Nephron (organoid): ENCODE results near the gene FAM163A.
A peak's percentile ranks its signal among the peaks of the same experiment; 100 is the strongest.

ENCODE experiments used
- H3K27ac Mint-ChIP-seq, 3 experiments: 2 replicates each; pipeline ENCODE4 v1.8.0; 2020; ENCODE audit warnings: mixed read lengths in 3 of 3, mild to moderate bottlenecking in 2 of 3, moderate library complexity in 1 of 3
- H3K27me3 Mint-ChIP-seq: 2 replicates; pipeline ENCODE4 v1.8.0; 2021; ENCODE audit warnings: low read depth, mild to moderate bottlenecking, moderate library complexity, mixed read lengths
- H3K36me3 Mint-ChIP-seq: 2 replicates; pipeline ENCODE4 v1.8.0; 2020; ENCODE audit warnings: low read depth, mixed read lengths
- H3K4me1 Mint-ChIP-seq: 2 replicates; pipeline ENCODE4 v1.8.0; 2020; ENCODE audit warnings: mixed read lengths
- H3K4me3 Mint-ChIP-seq, 3 experiments: 2 replicates each; pipeline ENCODE4 v1.8.0; 2020; ENCODE audit warnings: mild to moderate bottlenecking in 3 of 3, mixed read lengths in 3 of 3, moderate library complexity in 2 of 3
- H3K9me3 Mint-ChIP-seq: 2 replicates; pipeline ENCODE4 v1.8.0; 2020; ENCODE audit warnings: mixed read lengths
- TF ChIP-seq, protein P1 (sequence below), 3 experiments: fragments of 200-600 bp; sonication (generic); IDR thresholded peaks; one replicate each; pipeline ENCODE4 v1.5.0; 2021; ENCODE audit warnings: antibody characterized with exemption in 3 of 3; ENCODE audit not compliant: unreplicated experiment in 3 of 3

Gene FAM163A

DNA sequence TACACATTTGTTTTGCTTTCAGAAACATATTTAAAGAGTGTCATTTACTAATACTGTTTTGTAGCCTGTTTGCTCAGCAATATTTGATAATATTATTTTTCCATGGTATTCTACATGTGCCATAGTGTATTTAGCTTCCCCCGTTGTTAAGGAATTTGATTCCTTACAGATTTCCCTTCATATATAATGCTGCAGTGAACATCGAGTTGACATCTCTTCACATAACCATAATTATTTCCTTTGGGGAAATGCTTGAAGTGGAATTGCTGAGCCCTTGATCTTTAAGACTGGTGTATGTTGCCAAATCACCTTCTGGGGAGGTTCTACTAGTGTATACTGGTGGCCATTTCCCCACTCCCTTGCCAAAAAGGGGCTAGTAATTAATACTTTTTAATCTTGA is 42.6 kb downstream of the FAM163A start:
- Mint-ChIP-seq H3K27ac (peak overlapping the region in 2 of 3 experiments; percentile 36 to 84), H3K4me1 (peaks cover 27% of the 10 kb centered on the region), H3K36me3 (no peaks in the 10 kb centered on the region), H3K9me3 (no peaks in the 10 kb centered on the region), H3K4me3 (no peak overlapping the region), H3K27me3 (peaks cover 15% of the 10 kb centered on the region)
- TF ChIP-seq, protein P1, sequence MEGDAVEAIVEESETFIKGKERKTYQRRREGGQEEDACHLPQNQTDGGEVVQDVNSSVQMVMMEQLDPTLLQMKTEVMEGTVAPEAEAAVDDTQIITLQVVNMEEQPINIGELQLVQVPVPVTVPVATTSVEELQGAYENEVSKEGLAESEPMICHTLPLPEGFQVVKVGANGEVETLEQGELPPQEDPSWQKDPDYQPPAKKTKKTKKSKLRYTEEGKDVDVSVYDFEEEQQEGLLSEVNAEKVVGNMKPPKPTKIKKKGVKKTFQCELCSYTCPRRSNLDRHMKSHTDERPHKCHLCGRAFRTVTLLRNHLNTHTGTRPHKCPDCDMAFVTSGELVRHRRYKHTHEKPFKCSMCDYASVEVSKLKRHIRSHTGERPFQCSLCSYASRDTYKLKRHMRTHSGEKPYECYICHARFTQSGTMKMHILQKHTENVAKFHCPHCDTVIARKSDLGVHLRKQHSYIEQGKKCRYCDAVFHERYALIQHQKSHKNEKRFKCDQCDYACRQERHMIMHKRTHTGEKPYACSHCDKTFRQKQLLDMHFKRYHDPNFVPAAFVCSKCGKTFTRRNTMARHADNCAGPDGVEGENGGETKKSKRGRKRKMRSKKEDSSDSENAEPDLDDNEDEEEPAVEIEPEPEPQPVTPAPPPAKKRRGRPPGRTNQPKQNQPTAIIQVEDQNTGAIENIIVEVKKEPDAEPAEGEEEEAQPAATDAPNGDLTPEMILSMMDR (IDR thresholded peaks at IDR 0.05; ENCODE audit: unreplicated experiment in 3 of 3): no peak

DNA sequence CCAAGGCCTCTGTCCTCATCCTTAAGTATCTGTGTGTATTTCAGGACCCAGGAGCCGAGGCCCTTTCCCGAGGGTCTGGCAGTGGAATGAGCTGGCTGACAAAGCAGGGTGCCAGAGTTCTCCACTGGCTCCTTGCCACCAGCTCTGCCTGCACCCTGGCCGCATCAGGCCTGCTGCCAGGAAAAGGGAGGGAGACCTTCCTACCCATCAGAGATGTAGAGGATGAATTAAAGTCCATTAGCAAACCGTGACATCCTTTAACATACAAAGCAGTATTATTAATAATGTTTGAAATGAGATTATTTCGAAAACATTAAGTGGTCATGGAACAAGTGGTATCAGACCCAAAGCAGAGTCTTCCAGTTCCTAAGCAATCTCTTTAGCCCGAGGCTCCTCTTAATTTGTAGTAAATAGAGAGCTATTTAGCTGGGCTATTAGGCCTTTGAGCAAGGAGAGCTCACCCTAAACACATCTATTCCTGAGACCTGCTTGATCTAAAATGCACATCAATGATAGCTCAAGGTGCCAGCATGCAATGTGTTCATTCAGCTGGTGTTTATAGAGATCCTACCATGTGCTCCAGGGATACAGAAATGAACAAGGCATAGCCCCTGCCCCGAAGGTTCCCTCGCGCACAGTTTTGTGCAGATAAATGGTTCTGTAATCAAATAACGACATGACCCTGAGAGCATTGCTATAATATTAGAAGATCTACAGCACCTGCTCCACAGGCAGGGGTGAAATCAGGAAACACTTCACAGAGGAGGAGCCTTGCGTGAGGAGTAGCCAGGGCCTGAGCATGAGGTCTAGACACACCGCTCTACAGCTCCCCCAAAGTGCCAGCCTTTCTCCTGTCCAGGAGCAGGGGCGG is 44.0 kb downstream of the FAM163A start:
- H3K27me3 Mint-ChIP-seq: peaks cover 13% of the 10 kb centered on the region
- no peaks in the 10 kb centered on the region for H3K36me3 Mint-ChIP-seq
- no peaks in the 10 kb centered on the region for H3K9me3 Mint-ChIP-seq
- H3K27ac Mint-ChIP-seq: no peak overlapping the region
- no peak overlapping the region for H3K4me3 Mint-ChIP-seq
- peaks cover 27% of the 10 kb centered on the region for H3K4me1 Mint-ChIP-seq
- TF ChIP-seq, protein P1 (IDR thresholded peaks at IDR 0.05; ENCODE audit: unreplicated experiment in 3 of 3): no peak

DNA sequence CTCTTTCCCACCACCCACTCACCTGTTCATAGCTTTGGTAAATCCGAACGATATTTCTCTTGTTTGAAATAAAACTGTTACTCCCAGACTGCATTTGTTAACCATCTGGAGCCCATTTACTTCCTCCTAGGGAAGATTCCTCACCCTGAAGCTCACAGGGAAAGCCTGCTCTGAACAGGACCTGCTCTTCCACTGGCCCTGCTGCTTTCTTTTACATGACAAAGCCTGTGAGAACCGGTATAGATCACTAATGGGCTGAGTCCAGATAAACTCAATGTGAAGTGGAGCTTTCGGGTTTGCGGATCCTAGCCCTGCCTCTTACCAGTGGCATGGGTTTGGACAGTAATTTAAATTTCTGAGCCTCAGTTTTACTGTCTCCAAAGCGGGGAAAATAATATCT is 45.2 kb downstream of the FAM163A start:
- Mint-ChIP-seq H3K27ac (peak overlapping the region in 2 of 3 experiments; percentile 62 to 63), H3K27me3 (peaks cover 8% of the 10 kb centered on the region), H3K4me3 (no peak overlapping the region), H3K9me3 (no peaks in the 10 kb centered on the region), H3K36me3 (no peaks in the 10 kb centered on the region), H3K4me1 (peaks cover 29% of the 10 kb centered on the region)
- TF ChIP-seq, protein P1 (IDR thresholded peaks at IDR 0.05; ENCODE audit: unreplicated experiment in 3 of 3): no peak

DNA sequence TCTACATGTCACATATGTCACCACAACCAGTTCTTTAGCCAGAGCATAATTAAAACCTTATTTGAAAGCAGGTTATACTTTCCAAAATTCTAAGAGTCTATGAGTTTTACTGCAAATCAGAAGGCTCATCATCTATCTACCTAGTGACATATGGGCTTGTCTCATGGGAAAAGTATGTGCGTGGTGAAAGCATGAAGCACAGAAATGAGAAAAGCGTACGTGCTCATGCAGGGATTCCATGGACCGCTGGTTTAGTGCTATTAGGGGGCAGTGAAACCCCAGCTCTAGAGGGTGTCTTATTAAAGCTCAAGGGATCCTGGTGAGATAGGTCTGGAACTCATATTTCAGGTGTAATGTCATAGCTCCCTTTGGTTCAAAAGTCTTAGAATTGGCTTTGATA is 50.2 kb downstream of the FAM163A start:
- Mint-ChIP-seq H3K9me3 (no peaks in the 10 kb centered on the region), H3K27ac (no peak overlapping the region), H3K36me3 (no peaks in the 10 kb centered on the region), H3K4me1 (peaks cover 13% of the 10 kb centered on the region), H3K4me3 (no peak overlapping the region), H3K27me3 (peaks cover 2% of the 10 kb centered on the region)
- TF ChIP-seq, protein P1 (IDR thresholded peaks at IDR 0.05; ENCODE audit: unreplicated experiment in 3 of 3): no peak

DNA sequence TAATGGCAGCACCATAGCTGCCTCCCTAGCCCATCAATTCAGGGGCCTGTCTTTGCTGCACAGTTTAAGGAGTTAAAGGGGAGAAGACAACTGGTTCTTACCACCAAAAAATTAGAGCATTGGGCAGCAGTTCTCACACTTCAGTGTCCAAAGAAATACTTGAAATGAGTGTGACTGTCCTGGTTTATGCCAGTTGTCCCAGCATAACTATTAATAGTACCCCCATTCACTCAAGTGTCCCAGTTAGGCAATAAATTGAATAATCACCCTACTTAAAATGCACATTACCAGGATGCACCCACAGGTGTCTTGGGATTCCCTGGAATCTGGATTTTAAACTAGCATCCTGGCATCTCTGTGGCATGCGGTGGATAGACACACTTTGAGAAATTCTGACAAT is 51.1 kb downstream of the FAM163A start:
- TF ChIP-seq, protein P1 (IDR thresholded peaks at IDR 0.05; ENCODE audit: unreplicated experiment in 3 of 3): no peak
- Mint-ChIP-seq H3K27me3 (no peaks in the 10 kb centered on the region), H3K36me3 (no peaks in the 10 kb centered on the region), H3K9me3 (no peaks in the 10 kb centered on the region), H3K4me1 (peaks cover 18% of the 10 kb centered on the region), H3K27ac (no peak overlapping the region), H3K4me3 (no peak overlapping the region)

DNA sequence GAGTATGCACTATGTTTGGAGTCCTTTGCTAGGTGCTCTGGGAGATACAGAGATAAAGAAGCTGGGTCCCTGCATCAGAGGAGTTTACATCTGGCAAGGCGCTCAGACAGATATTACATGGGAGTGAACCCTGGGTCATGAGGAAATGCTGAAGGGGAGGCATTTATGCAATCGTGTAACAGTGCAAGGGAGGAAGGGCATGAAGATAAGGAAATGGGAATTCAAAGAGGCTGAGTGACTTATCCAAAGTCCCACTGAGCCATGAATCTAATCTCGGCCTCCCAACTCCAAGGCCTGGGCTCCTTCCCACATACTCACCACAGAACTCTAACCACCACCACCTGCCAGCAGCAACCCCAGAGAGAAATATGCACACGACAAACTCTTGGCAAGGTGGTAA is 51.6 kb downstream of the FAM163A start:
- no peaks in the 10 kb centered on the region for H3K9me3 Mint-ChIP-seq
- peak overlapping the region in 1 of 3 experiments; percentile 16 for H3K27ac Mint-ChIP-seq
- no peaks in the 10 kb centered on the region for H3K36me3 Mint-ChIP-seq
- peaks cover 18% of the 10 kb centered on the region for H3K4me1 Mint-ChIP-seq
- peaks cover 1% of the 10 kb centered on the region for H3K27me3 Mint-ChIP-seq
- H3K4me3 Mint-ChIP-seq: no peak overlapping the region
- TF ChIP-seq, protein P1 (IDR thresholded peaks at IDR 0.05; ENCODE audit: unreplicated experiment in 3 of 3): no peak
